Suprapubic skin (tissue), 4 donors: Measurements from ENCODE around the gene LMF1. TPM values are rescaled to one million over a fixed set of nuclear protein-coding genes. Genes with fewer than 3 reads are reported as not detected.

ENCODE experiments used
- DNase-seq, 2 donors: peaks; one replicate each; pipeline ENCODE4 v3.0.0-alpha.2; 2019; ENCODE audit warnings: low spot score in 2 of 2
- H3K27ac ChIP-seq: fragments of 200-600 bp; sonication (generic); one replicate; pipeline ENCODE4 v1.5.1; 2019
- H3K27me3 ChIP-seq: fragments of 200-600 bp; sonication (generic); one replicate; pipeline ENCODE4 v1.5.1; 2019
- H3K36me3 ChIP-seq: fragments of 200-600 bp; sonication (generic); one replicate; pipeline ENCODE4 v1.5.1; 2019
- H3K4me1 ChIP-seq: fragments of 200-600 bp; sonication (generic); one replicate; pipeline ENCODE4 v1.5.1; 2019
- H3K4me3 ChIP-seq: fragments of 200-600 bp; sonication (generic); one replicate; pipeline ENCODE4 v1.5.1; 2019; ENCODE audit warnings: mild to moderate bottlenecking
- H3K9me3 ChIP-seq: fragments of 200-600 bp; sonication (generic); one replicate; pipeline ENCODE4 v1.5.1; 2019
- CTCF ChIP-seq, 2 donors: fragments of 200-600 bp in 1 of 2; fragments of 450-650 bp in 1 of 2; sonication (generic) in 1 of 2; IDR thresholded peaks; one replicate each; pipeline ENCODE4 v1.5.1; 2016 to 2019; ENCODE audit warnings: antibody characterized with exemption in 2 of 2, mild to moderate bottlenecking in 1 of 2, moderate library complexity in 1 of 2
- EP300 ChIP-seq: sonication (generic); formaldehyde crosslinking; IDR thresholded peaks from one replicate; pipeline ENCODE4 v1.6.1; 2017; ENCODE audit warnings: antibody characterized with exemption
- POLR2A ChIP-seq, 2 donors: fragments of 450-650 bp; IDR thresholded peaks; one replicate each; pipeline ENCODE4 v1.6.1; 2017; ENCODE audit warnings: antibody characterized with exemption in 2 of 2, mild to moderate bottlenecking in 2 of 2, moderate library complexity in 2 of 2
- POLR2AphosphoS5 ChIP-seq, 3 donors: sonication (generic); formaldehyde crosslinking; IDR thresholded peaks; one replicate each; pipeline ENCODE4 v1.6.1; 2017; ENCODE audit warnings: antibody characterized with exemption in 3 of 3
- WGBS: methylation state at CpG from one replicate; pipeline ENCODE4 v1.1.5; 2018; 5-methylcytosine and 5-hydroxymethylcytosine counted together
- total RNA-seq, 4 donors: library from RNA; depleted of rRNA; stranded (reverse); fragments of >200 nt; gene quantifications; one replicate each; pipeline ENCODE4 v1.1.0, GENCODE V29; 2016

The LMF1 gene
- total RNA-seq, 4 donors from 2014 or later = 32.1 to 117 (median 38.0) TPM

- DNase-seq = no peak
- H3K27ac ChIP-seq = no peak overlapping the region
- H3K4me1 ChIP-seq = peaks cover 7% of the 10 kb centered on the region
- no peak overlapping the region for H3K4me3 ChIP-seq
- no peaks in the 10 kb centered on the region for H3K36me3 ChIP-seq
- WGBS = 48% methylated on average over 12 of the region's 44 CpGs
- TF ChIP-seq POLR2AphosphoS5 (IDR thresholded peaks at IDR 0.05) (no peak), CTCF (IDR thresholded peaks at IDR 0.05) (no peak), EP300 (no peak), POLR2A (IDR thresholded peaks at IDR 0.05) (no peak)
- no peaks in the 10 kb centered on the region for H3K9me3 ChIP-seq
- peaks cover 84% of the 10 kb centered on the region for H3K27me3 ChIP-seq
Observed at GRCh38 chr16:986925-987582, 16.3 kb upstream of the LMF1 start.

- WGBS = 82% methylated on average over 8 of the region's 8 CpGs
- Histone ChIP-seq H3K27ac (no peak overlapping the region), H3K36me3 (no peaks in the 10 kb centered on the region), H3K4me3 (no peak overlapping the region), H3K9me3 (no peaks in the 10 kb centered on the region), H3K4me1 (peaks cover 11% of the 10 kb centered on the region), H3K27me3 (peaks cover 89% of the 10 kb centered on the region)
- no peak for DNase-seq
- no peak for TF ChIP-seq POLR2AphosphoS5 (IDR thresholded peaks at IDR 0.05)
- no peak for TF ChIP-seq EP300
- no peak for TF ChIP-seq POLR2A (IDR thresholded peaks at IDR 0.05)
- no peak for TF ChIP-seq CTCF (IDR thresholded peaks at IDR 0.05)
Observed at GRCh38 chr16:986411-986810, 15.6 kb upstream of the LMF1 start.

GRCh38 chr16:985646-986400 is 15.0 kb upstream of the LMF1 start:
- 83% methylated on average over 27 of the region's 32 CpGs for WGBS
- H3K4me3 ChIP-seq = no peak overlapping the region
- H3K4me1 ChIP-seq = peaks cover 17% of the 10 kb centered on the region
- no peak overlapping the region for H3K27ac ChIP-seq
- H3K36me3 ChIP-seq = no peaks in the 10 kb centered on the region
- no peaks in the 10 kb centered on the region for H3K9me3 ChIP-seq
- TF ChIP-seq POLR2A (IDR thresholded peaks at IDR 0.05) = no peak
- no peak for TF ChIP-seq POLR2AphosphoS5 (IDR thresholded peaks at IDR 0.05)
- no peak for TF ChIP-seq CTCF (IDR thresholded peaks at IDR 0.05)
- H3K27me3 ChIP-seq = peaks cover 88% of the 10 kb centered on the region
- DNase-seq = no peak

- Histone ChIP-seq H3K4me1 (peaks cover 25% of the 10 kb centered on the region), H3K27ac (no peak overlapping the region), H3K27me3 (peaks cover 94% of the 10 kb centered on the region), H3K36me3 (no peaks in the 10 kb centered on the region), H3K9me3 (no peaks in the 10 kb centered on the region), H3K4me3 (no peak overlapping the region)
- 97% methylated on average over 33 of the region's 78 CpGs for WGBS
- TF ChIP-seq CTCF (IDR thresholded peaks at IDR 0.05) (no peak), EP300 (no peak), POLR2AphosphoS5 (IDR thresholded peaks at IDR 0.05) (no peak), POLR2A (IDR thresholded peaks at IDR 0.05) (no peak)
- DNase-seq = no peak
Observed at GRCh38 chr16:984736-985636, 14.2 kb upstream of the LMF1 start.
